Activated CD4-positive, alpha-beta T cell treated with anti-CD3 and anti-CD28 coated beads, Interleukin-2, amount 50 U/mL, for 16 hours (primary cell): Measurements from ENCODE around the gene CGREF1.
"Not testable (repeated sequence)": the region's sequence is repeated elsewhere in the genome, so short reads cannot be mapped to it uniquely, and the experiment has no call there.

Experiments used
- DNase-seq: peaks from one replicate; pipeline ENCODE4 v3.0.0-alpha.2; 2020

The CGREF1 gene

DNA sequence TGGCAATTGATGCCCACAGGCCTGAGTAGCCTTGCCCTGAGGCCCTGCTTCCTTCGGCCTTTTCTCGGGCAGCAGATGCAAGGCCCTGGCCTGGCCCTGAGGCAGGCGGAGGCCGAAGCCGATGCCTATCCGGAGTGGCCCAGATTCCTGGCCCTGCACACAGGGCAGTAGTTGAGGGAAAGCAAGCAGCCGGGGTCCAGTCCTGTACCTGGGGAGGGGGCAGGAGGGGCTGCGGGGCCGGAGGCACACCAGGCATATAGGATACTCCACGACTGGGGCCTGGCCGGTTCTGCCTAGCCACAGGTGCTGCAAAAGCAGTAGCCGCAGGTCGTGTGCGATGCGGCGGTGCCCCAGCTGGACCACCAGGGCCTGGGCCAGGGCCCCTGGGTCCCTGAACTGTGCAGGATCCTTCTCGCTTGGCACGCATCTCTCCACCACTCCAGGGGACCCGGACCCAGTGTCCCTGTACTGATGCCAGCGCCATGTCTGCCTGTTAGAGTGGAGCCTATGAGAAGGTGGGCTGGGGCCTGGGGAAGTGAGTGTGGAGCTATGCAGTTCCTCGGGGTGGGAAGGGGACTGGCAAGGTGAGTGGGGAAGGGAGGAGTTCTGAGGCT is 18.5 kb upstream of the CGREF1 start:
- no peak for DNase-seq

DNA sequence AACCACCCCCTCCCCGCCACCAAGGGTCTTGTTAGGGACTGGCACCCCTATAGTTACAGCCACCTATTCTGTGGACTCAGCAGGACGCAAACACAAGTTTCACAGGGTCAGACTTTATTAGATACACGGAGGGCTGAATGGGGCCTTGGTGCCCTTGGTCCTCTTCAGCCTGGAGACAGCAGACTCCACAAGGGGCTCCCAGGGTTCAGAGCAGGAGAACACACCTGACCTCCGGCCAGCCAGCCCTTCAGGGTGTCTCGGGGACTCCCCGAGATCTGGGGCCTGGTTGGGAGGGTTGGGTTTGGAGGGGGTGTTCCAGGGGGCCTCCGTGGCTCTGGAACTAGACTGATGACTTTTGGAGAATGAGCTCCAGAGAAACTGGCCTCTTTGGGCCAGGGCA is 17.8 kb upstream of the CGREF1 start:
- no peak for DNase-seq

DNA sequence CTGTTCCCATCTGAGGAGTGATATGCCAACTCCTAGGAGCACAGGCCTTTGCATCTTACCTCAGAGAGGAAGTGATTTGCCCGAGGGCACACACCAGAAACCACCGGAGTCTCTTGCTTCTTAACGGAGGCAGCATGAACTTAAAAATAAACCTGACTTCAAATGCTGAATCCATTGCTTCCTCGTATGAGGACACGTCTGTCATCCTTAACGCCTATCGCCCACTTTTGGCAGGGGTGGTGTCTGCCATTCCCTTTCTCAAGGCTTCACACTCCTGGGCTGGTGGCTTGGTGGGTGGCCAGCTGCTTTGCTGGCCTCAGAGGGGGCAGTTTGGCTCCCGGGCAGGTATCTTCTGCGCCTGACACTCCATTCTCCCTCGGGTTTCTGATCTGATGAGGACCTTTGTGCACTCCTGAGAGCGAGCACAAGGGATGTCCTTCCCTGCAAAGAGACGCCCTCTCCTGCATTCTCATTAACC is 16.6 kb upstream of the CGREF1 start:
- no peak for DNase-seq

DNA sequence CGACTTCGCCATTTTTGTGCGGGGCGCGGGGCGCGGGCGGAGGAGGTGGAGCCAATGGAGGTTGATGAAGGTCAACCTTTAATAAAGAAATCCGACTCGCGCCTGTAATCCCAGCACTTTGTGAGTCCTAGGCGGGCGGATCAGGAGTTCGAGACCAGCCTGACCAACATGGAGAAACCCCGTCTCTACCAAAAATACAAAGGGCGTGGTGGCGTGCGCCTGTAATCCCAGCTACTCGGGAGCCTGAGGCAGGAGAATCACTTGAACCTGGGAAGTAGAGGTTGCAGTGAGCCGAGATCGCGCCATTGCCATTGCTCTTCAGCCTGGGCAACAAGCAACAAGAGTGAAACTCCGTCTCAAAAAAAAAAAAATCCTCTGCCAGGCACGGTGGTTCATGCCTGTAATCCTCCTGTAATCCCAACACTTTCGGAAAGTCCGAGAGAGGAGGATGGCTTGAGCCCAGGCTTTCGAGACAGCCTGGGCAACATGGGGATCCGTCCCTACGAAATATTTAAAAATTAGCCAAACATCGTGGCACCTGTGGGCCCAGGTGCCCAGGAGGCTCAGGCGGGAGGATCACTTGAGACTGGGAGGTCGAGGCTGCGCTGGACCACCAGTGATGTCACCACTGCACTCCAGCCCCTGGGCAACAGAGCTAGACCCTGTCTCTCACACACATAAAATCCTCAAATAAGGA is 16.0 kb upstream of the CGREF1 start:
- no peak for DNase-seq

DNA sequence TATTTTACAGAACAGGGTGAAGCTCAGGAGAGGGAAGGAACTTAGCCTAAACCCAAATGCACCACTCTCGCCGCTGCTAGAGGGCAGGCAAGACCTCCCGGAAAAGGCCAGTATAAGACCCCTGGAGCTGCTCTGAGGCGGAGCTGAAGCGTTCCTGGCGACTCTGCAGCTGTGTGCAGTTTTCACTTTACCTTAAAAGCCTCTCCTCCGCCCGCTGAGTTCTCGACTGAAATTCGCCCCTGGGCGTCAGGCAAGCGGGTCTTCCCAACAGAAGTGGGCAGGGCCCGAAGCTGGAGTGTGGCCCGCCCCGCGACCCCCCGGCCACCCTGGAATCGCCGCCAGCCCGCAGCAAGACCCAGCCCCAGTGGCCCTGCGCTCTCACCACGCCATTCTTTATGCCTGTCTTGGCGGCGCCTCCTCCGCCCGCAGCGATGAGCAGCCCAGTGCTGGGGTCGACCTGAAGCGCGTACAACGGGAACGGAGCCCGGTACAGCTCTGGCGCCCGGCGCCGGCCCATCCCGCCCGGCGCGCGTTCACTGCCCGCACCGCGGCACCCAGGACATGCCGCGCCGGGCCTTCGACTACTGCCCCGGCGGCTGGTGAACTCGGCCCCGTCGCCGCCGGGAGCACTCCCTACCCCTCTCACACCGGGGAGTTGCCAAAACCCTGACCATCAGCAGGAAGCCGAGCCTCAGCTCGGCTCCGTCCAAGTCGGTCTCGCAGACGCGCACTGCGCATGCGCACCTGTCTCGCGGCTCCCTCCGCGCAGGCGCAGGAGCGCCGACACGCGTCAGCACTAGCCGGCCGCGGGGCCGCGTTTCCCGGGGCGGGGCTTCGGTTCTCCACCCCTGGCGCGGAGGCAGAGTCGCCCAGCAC is 15.2 kb upstream of the CGREF1 start, which contains the start of gene PREB:
Gene PREB (minus strand): TSS at position 732 of the 876 bp plus-strand sequence. CDS start 215 bp downstream, at position 517.
- DNase-seq: peak; percentile 98

DNA sequence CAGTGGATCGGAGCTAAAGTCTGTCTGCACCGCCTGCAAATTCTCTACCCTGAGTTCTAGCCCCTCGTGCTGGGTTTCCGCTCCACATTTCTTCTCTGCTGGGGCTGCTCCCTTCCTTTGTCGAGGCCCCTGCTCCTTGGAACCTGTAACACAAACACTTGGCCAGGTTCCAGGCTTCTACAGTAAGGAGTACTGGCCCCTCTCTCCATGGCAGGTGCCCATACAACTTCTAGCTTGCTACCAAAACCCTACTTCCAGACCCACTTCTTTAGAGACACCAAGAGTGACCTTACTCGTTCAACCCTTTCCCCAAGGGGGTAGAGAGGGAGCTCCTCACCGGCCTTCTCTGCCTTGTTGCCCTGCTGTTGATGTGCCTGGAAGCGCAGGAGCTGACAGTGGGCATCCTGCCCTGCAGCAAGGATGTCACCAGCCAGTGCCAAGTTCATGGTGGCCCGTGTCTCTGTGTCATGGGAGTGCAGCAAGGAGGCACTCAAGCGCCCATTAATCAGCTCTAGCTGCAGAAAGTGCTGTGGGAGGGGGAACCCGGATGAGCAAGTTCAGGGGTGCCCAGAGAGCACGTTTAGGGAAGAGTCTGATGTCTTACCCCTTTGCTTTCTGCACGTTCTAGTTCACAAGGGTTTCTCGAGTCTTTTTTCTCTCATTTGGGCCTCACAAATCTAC is 14.4 kb upstream of the CGREF1 start:
- DNase-seq: peak; percentile 35

DNA sequence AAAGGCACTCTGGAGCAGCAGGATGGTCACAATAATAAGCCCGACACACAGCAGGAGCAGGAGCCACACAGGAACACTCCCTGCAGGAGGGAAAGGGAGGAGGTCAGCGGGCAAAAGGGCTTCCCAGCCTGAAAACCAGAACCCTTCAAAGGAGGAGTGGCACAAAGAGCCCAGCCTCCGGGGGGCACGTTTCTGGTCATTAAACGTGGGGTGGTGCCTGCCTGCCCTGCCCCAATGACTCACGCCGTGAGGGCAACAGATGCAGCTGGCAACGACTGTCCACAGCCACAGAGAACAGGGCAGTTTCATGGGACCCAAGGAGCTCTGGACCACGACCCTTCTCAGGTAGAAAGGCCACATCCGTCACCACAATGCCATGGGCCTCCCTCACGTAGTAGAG is 12.5 kb upstream of the CGREF1 start:
- DNase-seq: no peak

DNA sequence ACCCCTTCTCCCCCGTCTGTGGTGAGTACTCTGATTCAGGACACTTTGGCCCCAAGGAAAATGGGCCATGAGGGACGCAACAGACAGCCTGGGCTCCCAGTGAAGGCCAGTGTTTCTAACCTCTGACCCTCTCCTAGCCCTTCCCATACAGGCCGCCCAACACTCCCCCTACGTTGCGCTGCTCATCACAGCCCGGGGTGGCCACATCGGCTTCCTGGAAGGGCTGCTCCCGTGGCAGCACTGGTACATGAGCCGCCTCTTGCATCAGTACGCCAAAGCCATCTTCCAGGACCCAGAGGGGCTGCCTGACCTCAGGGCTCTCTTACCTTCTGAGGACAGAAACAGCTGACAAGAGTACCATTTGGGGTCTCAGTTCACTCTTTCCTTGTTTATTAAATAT is 11.5 kb upstream of the CGREF1 start:
- DNase-seq: no peak

DNA sequence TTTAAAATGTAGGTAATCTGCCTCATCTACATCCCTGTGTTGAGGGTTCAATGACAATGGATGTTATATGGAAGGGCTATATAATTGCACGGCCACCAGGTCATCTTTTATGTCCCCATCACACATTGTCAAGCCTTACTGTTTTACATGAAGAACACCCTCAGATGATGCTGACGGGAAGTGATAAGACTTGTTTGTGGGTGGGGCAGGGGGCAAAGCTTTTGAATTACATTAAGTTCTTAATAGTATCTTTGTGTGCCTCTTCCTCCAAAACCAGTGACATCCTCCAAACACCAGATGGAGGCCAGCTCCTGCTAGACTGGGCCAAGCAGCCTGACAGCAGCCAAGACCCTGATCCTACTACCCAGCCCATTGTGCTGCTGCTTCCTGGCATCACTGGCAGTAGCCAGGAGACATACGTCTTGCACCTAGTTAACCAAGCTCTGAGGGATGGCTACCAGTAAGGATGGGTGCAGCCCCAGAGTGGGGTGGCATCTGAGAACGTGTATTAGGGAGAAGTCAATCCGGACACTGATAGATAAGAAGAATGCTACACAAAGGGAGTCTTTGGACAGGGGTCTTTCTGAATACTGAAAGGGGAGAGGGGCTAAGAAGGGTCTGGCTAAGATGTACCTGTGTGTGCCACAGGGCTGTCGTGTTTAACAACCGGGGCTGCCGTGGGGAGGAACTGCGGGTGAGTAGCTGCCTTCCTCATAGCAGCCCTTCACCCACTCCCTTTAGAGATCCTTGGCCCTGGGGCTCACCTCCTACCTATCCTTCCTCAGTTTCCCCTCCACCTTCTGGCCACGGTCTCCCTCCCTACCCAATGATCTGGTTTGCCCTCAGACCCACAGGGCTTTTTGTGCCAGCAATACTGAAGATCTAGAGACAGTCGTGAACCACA is 10.0 kb upstream of the CGREF1 start:
- DNase-seq: no peak

DNA sequence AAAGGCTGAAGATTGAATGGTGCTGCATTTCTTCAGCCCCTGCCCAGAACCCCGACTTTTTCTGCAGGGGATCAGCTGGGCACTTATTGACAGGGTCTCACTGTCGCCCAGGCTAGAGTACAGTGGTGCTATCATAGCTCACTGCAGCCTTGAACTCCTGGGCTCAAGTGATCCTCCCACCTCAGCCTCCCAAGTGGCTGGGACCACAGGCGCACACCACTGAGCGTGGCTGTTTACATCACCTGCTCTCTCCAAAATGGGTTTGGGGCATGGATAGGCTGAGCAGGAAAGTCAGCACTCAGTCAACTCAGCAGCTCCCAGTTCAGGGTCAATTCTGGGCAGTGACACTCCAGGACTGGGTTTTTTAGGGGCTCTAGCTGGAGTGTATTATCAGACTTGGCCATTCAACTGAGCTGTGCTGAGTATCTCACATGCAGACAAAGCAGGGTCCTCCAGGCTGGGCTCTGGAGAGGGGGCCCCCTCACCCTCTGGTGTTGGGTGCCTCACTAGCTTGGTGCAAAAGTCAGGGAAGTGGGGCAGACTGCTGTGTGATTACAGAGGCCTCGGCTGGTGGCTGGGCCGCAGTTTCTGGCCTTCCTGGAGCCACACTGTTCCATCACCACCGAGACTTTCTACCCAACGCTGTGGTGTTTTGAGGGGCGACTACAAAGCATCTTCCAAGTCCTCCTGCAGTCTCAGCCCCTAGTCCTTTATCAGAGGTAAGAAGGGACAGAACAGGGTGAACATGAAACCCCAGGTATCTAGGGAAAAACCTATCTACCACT is 9.1 kb upstream of the CGREF1 start:
- DNase-seq: no peak

DNA sequence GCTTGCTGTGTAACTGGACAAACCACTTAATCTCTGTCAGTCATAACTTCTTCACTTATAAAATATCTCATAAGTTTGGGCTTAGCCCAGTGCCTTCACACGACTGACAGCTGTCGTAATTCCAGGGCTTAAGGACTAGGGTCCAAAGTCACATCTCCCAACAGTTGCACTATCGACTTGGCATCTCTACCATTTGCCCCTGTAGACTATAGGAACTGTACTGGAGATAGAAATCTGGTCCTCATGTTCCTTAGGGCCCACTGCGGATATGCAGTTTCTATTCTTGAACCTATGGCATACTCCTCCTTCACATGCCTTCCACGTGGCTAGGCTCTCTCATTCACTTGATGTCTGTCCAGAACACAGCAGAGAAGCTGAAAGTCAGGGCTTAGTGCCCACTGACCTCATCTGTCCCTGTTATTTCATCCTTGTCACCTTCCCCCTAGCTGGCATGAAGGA is 7.4 kb upstream of the CGREF1 start:
- DNase-seq: no peak

DNA sequence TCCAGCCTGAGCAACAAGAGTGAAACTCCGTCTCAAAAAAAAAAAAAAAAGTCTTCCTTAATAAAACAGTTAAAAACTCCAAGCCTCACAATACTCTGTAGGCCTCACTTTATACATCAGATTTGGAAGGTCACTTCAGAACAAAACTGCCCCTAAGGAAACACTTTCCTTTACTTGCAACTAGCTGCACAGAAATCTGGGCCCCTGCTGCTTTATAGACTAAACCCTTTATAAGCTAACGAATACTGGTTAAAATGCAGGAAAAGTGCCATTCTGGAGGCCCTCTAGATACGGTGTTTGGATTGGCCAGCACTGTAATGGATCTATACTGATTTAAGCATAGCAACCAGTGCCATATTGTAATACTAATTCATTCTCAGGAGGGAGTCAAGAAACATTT is 6.2 kb upstream of the CGREF1 start:
- no peak for DNase-seq

DNA sequence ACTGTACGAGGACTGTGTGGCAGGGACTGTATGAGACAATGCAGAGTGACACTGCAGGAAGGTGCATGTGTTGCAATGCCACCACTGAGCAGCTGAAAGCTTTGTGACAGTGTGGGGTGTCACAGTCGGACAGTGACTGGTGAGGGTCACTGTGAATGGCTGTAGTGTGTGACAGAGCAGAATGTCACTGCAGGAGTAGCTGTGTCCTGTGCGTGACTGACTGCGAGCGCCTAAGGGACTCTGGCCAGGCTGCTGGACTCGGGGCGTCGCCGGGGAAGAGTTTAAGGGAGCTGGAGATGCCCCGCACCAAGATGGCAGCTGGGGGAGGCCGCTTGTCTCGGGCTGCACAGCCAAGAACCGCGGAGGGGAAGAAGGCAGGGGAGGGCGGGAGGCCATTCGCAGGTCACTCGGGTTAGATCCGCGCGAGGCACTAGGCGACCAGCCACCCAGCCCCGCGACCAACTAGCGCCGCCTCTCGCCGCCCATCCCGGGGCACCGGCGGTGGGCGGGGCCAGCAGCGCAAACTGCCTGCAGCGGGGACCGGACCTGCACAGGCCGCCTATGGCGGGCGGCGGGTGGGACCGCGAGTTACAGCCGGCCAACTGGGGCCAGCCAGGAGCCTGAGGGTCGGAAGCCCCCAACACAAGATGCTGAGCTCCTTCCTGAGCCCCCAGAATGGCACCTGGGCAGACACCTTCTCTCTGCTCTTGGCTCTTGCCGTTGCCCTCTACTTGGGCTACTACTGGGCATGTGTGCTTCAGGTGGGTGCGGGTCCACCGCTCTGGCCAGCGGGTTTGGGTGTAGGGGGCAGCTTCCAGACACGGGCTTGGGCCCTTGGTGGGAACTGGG is 4.6 kb upstream of the CGREF1 start, which contains the start of gene ABHD1:
Gene ABHD1 (plus strand): TSS at position 514 of the 849 bp plus-strand sequence. CDS start 134 bp downstream, at position 648.
- peak; percentile 38 for DNase-seq

DNA sequence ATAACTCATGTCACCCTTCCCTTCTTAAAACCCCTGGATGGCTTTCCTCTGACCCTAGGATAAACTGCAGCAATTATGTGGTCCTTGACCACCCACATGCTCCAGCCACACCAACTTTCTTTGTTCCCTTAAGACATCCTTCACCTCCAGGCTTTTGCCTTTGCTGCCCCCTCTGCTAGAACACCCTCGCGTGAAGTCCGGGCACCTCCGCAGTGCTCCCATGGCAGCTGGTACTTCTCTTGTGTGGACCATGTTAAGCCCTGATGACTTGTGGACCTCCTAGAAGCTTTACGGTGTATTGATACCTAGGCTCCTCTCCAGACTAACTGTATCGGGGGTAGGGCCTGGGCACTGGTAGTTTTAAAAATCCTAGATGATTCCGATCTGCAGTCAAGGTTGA is 3.9 kb upstream of the CGREF1 start:
- DNase-seq: no peak

DNA sequence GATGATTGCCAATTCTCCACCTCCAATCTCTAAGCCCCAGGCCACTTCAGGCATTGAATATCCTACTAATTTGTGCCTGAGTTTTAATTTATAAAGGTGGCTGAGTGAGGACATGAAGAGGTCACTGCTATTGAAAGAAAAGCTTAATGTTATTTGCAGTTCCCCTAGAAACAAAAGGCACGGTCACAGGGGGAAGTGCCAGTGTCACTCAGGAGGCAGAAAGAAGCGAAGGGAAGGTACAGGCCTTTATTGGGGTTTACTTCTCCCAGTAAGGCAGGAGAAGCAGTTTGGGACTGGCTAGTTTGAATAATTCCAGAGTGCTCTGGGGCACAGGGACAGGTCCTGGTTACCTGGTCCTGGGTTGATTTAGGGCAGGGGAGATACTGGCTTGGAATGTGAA is 3.0 kb upstream of the CGREF1 start:
- no peak for DNase-seq

DNA sequence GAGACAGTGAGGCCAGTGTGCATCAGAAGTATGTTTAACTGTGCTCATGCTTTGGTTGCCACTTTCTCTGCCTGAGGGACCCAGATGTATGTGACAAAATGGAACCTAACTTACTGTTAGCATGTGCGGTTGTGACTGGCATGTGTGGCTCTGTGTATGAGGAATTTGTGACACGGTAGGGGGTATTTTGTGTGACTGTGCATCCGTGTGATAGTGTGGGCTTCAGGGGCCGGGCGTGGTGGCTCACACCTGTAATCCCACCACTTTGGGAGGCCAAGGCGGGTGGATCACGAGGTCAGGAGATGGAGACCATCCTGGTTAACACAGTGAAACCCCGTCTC is 372 bp upstream of the CGREF1 start:
- DNase-seq: not testable (repeated sequence)

DNA sequence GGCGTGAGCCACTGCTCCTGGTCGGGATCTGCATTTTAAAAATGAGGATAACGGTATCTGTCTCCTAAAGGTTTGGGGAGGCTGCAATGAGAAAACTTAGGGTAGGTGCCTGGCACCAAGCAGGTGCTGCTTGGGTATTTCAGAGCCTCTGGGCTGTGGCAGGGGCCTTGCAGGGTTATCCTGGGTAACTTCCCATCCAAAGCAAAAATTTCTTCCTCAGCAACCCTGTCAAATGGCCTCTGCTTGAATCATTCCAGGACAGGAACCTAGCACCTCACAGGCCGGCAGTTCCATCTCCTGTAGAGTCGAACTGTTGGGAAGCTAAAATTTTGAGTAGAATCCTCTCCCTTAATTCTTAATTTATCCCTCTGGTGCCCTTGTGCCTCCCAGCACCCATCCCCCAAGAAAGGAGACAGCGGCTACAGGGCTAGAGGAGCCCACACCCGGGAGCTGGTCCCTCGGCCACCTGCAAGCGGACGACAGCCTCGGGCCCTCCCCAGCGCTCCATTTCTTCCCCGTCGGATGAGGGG is 868 bp downstream of the CGREF1 start:
- DNase-seq: no peak

DNA sequence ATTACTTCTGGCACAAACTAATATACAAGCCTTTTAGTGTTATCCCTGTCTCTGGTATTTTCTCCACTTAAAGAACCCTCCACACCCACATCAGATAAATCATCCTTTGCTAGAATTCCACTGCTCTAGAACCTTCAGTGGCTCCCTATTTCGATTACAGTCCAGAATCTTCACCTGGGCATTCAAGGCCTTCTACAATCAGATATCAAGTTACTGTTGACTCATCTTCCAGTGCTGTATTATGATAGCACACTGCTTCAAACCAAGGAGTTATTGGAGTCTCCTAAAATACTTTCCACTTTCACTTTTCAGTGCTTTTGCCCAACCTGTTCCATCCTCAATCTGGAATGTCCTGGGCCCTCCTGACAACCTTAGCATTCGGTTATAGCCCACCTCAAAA is 3.4 kb downstream of the CGREF1 start:
- DNase-seq: no peak

DNA sequence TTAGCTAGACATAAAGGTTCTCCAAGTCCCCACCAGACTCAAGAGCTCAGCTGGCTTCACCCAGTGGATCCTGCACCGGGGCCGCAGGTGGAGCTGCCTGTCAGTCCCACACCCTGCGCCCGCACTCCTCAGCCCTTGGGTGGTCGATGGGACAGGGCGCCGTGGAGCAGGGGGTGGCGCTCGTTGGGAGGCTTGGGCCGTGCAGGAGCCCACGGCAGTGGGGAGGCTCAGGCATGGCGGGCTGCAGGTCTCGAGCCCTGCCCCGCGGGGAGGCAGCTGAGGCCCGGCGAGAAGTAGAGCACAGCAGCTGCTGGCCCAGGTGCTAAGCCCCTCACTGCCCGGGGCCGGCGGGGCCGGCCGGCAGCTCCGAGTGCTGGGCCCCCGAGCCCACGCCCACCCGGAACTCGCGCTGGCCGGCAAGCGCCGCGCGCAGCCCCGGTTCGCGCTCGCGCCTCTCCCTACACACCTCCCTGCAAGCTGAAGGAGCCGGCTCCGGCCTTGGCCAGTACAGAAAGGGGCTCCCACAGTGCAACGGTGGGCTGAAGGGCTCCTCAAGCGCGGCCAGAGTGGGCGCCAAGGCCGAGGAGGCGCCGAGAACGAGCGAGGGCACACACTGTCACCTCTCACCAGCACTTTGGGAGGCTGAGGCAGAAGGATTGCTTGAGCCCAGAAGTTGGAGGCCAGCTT is 7.4 kb downstream of the CGREF1 start:
- not testable (repeated sequence) for DNase-seq
